Mucosa of descending colon (tissue), 3 donors: ENCODE results near the gene NRAP. TPM values are rescaled to one million over a fixed set of nuclear protein-coding genes. Genes with fewer than 3 reads are reported as not detected.
A peak's percentile ranks its signal among the peaks of the same experiment; 100 is the strongest.

ENCODE experiments used
- ATAC-seq: fragments of 200-7000 bp; cut with Tn5 transposase; one replicate; pipeline ENCODE4 v1.9.1; 2020; ENCODE audit warnings: mild to moderate bottlenecking, moderate library complexity
- DNase-seq, 3 donors: peaks; one replicate each; pipeline ENCODE4 v3.0.0-alpha.2; 2020
- H3K36me3 ChIP-seq: fragments of 200-600 bp; one replicate; pipeline ENCODE4 v1.8.0; 2021; ENCODE audit warnings: low read depth, mild to moderate bottlenecking
- H3K4me1 ChIP-seq: fragments of 200-600 bp; one replicate; pipeline ENCODE4 v1.8.0; 2021; ENCODE audit warnings: low read depth, mild to moderate bottlenecking
- H3K4me3 ChIP-seq: fragments of 200-600 bp; one replicate; pipeline ENCODE4 v1.8.0; 2021; ENCODE audit warnings: mild to moderate bottlenecking
- H3K9me3 ChIP-seq: fragments of 200-600 bp; one replicate; pipeline ENCODE4 v1.8.0; 2021; ENCODE audit warnings: mild to moderate bottlenecking
- intact Hi-C, 2 donors: fragments of 100-400 bp; cut with DNase I in 1 of 2; cut with micrococcal nuclease in 1 of 2; formaldehyde crosslinking; loops; one replicate each; pipeline versions ENCODE4 v1.11.0 to v1.11.1; 2022; cut with DNase I, micrococcal nuclease
- total RNA-seq, 3 donors: library from RNA; stranded (reverse); fragmentation: NEBNext Ultra II Directional in 2 of 3; extraction: Animal tissue kit (Norgen Biotek cat#: 25700) in 2 of 3; gene quantifications; one replicate each; pipeline versions ENCODE4 v1.2.1 to v1.2.4, GENCODE V29; 2021 to 2023
- TF ChIP-seq, protein P1 (sequence below): fragments of 200-600 bp; IDR thresholded peaks from one replicate; pipeline ENCODE4 v1.8.0; 2022; ENCODE audit warnings: antibody characterized with exemption, mild to moderate bottlenecking
- donor health status: DM: no; HTN: no; CAD: no; lungs with moderate emphysema.
- donor health status: DM: no; HTN: no; CAD: no.
- donor health status: DM: no; HTN: yes; CAD: no.

NRAP gene
- total RNA-seq, 3 donors from 2014 or later = 0.16 to 1.6 (median 0.80) TPM

DNA sequence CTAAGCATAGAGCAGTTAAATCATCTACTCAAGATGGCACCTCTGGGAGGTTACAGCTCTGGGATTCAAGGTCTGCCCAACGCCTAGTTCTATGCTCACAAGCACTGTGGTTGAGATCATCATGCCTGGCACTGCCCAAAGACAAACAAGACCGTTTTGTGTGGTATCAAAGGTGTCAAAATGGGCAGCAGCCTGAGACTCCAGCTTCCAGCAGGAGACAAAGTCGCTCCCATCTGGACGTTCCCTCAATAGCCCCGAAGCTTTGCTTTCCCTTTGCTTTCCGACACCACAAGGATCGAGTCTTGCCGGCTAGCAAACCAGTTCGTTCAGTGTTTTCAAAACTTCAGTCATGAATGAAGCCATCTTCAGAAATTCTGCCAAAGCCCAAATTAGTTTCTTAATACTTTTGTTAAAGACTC is 105.9 kb downstream of the NRAP start:
- TF ChIP-seq, protein P1, sequence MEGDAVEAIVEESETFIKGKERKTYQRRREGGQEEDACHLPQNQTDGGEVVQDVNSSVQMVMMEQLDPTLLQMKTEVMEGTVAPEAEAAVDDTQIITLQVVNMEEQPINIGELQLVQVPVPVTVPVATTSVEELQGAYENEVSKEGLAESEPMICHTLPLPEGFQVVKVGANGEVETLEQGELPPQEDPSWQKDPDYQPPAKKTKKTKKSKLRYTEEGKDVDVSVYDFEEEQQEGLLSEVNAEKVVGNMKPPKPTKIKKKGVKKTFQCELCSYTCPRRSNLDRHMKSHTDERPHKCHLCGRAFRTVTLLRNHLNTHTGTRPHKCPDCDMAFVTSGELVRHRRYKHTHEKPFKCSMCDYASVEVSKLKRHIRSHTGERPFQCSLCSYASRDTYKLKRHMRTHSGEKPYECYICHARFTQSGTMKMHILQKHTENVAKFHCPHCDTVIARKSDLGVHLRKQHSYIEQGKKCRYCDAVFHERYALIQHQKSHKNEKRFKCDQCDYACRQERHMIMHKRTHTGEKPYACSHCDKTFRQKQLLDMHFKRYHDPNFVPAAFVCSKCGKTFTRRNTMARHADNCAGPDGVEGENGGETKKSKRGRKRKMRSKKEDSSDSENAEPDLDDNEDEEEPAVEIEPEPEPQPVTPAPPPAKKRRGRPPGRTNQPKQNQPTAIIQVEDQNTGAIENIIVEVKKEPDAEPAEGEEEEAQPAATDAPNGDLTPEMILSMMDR = no peak
- peaks cover 4% of the 10 kb centered on the region for H3K4me1 ChIP-seq
- DNase-seq = no peak
- H3K4me3 ChIP-seq = no peak overlapping the region
- intact Hi-C loops = no loop called here
- H3K9me3 ChIP-seq = no peaks in the 10 kb centered on the region
- H3K36me3 ChIP-seq = no peaks in the 10 kb centered on the region
- ATAC-seq = no peak

DNA sequence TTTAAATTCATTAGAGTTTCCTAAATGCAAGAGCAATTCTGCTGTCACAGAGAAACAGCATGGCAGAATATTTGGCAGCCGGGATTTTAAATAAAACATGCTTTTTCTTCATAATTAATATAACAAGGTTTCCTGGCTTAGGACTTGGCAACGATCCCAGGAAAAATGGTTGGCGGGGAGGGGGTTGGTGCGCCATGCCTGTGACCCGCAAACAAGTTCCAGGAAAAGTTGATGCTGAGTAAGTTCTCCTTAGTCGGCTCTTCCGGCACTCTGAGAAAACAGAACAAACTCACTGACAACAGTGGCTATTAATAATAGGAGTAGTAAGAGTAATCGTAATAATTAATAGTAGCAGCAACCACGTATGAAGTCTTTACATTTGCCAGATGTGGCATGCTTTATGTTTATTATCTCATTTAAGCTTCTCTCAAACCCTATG is 106.4 kb downstream of the NRAP start:
- ATAC-seq = no peak
- H3K36me3 ChIP-seq = no peaks in the 10 kb centered on the region
- no peak overlapping the region for H3K4me3 ChIP-seq
- TF ChIP-seq, protein P1 = no peak
- no peak for DNase-seq
- intact Hi-C loops = no loop called here
- no peaks in the 10 kb centered on the region for H3K9me3 ChIP-seq
- H3K4me1 ChIP-seq = no peaks in the 10 kb centered on the region

DNA sequence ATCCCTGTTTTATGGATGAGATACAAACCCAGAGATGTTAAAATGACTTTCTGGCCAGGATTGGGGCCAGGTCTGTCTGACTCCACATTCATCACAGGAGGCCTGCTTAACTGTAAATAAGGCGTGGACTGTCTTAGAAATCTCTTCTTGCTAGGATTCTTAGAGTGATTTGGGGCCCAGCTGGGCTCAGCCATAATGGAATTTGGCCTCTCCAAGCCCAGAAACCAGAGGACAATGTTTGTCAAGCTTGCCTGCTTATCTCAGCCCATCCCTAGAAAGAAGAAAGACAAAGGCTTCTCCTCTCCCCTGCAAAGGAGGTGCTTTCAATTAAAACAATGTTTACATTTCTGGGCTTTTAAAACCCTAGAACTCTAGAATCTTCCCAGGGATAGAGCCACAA is 108.1 kb downstream of the NRAP start:
- no peak for DNase-seq
- no peaks in the 10 kb centered on the region for H3K4me1 ChIP-seq
- no peaks in the 10 kb centered on the region for H3K36me3 ChIP-seq
- no peak overlapping the region for H3K4me3 ChIP-seq
- intact Hi-C loops = no loop called here
- TF ChIP-seq, protein P1 = no peak
- no peaks in the 10 kb centered on the region for H3K9me3 ChIP-seq
- peak; percentile 31 for ATAC-seq

GRCh38 chr10:113555245-113555644 is 108.6 kb downstream of the NRAP start:
- Histone ChIP-seq H3K36me3 (no peaks in the 10 kb centered on the region), H3K4me3 (no peak overlapping the region), H3K9me3 (no peaks in the 10 kb centered on the region), H3K4me1 (no peaks in the 10 kb centered on the region)
- DNase-seq (no peak), ATAC-seq (no peak)
- TF ChIP-seq, protein P1 = no peak
- intact Hi-C loops = no loop called here

GRCh38 chr10:113554214-113554613 is 109.6 kb downstream of the NRAP start:
- intact Hi-C loops = no loop called here
- H3K36me3 ChIP-seq = no peaks in the 10 kb centered on the region
- ATAC-seq (no peak), DNase-seq (no peak)
- TF ChIP-seq, protein P1 = no peak
- no peaks in the 10 kb centered on the region for H3K9me3 ChIP-seq
- H3K4me3 ChIP-seq = no peak overlapping the region
- no peaks in the 10 kb centered on the region for H3K4me1 ChIP-seq

- Histone ChIP-seq H3K4me1 (no peaks in the 10 kb centered on the region), H3K36me3 (no peaks in the 10 kb centered on the region), H3K4me3 (no peak overlapping the region), H3K9me3 (no peaks in the 10 kb centered on the region)
- intact Hi-C loops = no loop called here
- ATAC-seq (no peak), DNase-seq (no peak)
- TF ChIP-seq, protein P1 = no peak
These were observed 110.7 kb downstream of the NRAP start for GRCh38 chr10:113553149-113553548.
